Activated CD8-positive, alpha-beta memory T cell treated with anti-CD3 and anti-CD28 coated beads for 36 hours (primary cell): ENCODE results near the gene TTLL7. TPM values are rescaled to one million over a fixed set of nuclear protein-coding genes. Genes with fewer than 3 reads are reported as not detected.

ENCODE experiments used
- CTCF ChIA-PET: fragments of 350-600 bp; sonication (Branson Sonifier 250); formaldehyde crosslinking; loops from one replicate; lab custom pipeline; 2021; ENCODE audit warnings: antibody characterized with exemption; lab: Charles Lee
- POLR2A ChIA-PET: fragments of 350-600 bp; sonication (Branson Sonifier 250); formaldehyde crosslinking; loops from one replicate; lab custom pipeline; 2021; ENCODE audit warnings: antibody characterized with exemption; lab: Charles Lee
- total RNA-seq, 2 experiments: library from RNA; stranded (reverse); gene quantifications; one replicate each; pipeline ENCODE4 v1.2.3, GENCODE V29; 2021

TTLL7 gene
- total RNA-seq, 2 experiments from 2014 or later = 0.63 to 1.8 TPM

GRCh38 chr1:83905315-83905907 is 93.5 kb downstream of the TTLL7 start:
- CTCF ChIA-PET = interaction anchor here (1.2 kb wide), 1 partner anchor 19 kb away, joined by 3 read pairs; no protein-coding TSS in a partner anchor
- POLR2A ChIA-PET = no interaction called here

- POLR2A ChIA-PET = no interaction called here
- CTCF ChIA-PET = no interaction called here
Observed at GRCh38 chr1:83901547-83902155, 97.3 kb downstream of the TTLL7 start.

GRCh38 chr1:83900524-83900923 is 98.4 kb downstream of the TTLL7 start:
- CTCF ChIA-PET = no interaction called here
- POLR2A ChIA-PET = no interaction called here

GRCh38 chr1:83897516-83897915 is 101.4 kb downstream of the TTLL7 start:
- CTCF ChIA-PET = no interaction called here

GRCh38 chr1:83896299-83896698 is 102.6 kb downstream of the TTLL7 start:
- ChIA-PET CTCF (no interaction called here), POLR2A (no interaction called here)

More at GRCh38 chr1:83897516-83897915, 101.4 kb downstream of the TTLL7 start:
- POLR2A ChIA-PET = no interaction called here

- CTCF ChIA-PET = no interaction called here
Observed at GRCh38 chr1:83889707-83890106, 109.2 kb downstream of the TTLL7 start.

GRCh38 chr1:83887483-83887882 is 111.4 kb downstream of the TTLL7 start:
- CTCF ChIA-PET = no interaction called here
- POLR2A ChIA-PET = no interaction called here

More at GRCh38 chr1:83889707-83890106, 109.2 kb downstream of the TTLL7 start:
- POLR2A ChIA-PET = no interaction called here

GRCh38 chr1:83883979-83884378 is 115.0 kb downstream of the TTLL7 start:
- CTCF ChIA-PET = no interaction called here
- POLR2A ChIA-PET = no interaction called here

- CTCF ChIA-PET = no interaction called here
Observed at GRCh38 chr1:83882906-83883305, 116.0 kb downstream of the TTLL7 start.

GRCh38 chr1:83872515-83872914 is 126.4 kb downstream of the TTLL7 start:
- ChIA-PET POLR2A (no interaction called here), CTCF (no interaction called here)

More at GRCh38 chr1:83882906-83883305, 116.0 kb downstream of the TTLL7 start:
- POLR2A ChIA-PET = no interaction called here

GRCh38 chr1:83864991-83865390 is 133.9 kb downstream of the TTLL7 start:
- CTCF ChIA-PET = no interaction called here
- POLR2A ChIA-PET = no interaction called here

GRCh38 chr1:83860490-83861221 is 138.3 kb downstream of the TTLL7 start:
- ChIA-PET POLR2A (no interaction called here), CTCF (interaction anchor here (0.8 kb wide), 1 partner anchor 11 kb away, joined by 3 read pairs; no protein-coding TSS in a partner anchor)

- ChIA-PET CTCF (no interaction called here), POLR2A (no interaction called here)
Observed at GRCh38 chr1:83857716-83858115, 141.2 kb downstream of the TTLL7 start.

GRCh38 chr1:83857103-83857502 is 141.8 kb downstream of the TTLL7 start:
- ChIA-PET CTCF (no interaction called here), POLR2A (no interaction called here)

- CTCF ChIA-PET = no interaction called here
- POLR2A ChIA-PET = no interaction called here
Observed at GRCh38 chr1:83856381-83856780, 142.6 kb downstream of the TTLL7 start.

GRCh38 chr1:83854456-83854855 is 144.5 kb downstream of the TTLL7 start:
- POLR2A ChIA-PET = no interaction called here
- CTCF ChIA-PET = no interaction called here

GRCh38 chr1:83850834-83851233 is 148.1 kb downstream of the TTLL7 start:
- CTCF ChIA-PET = interaction anchor here (1.4 kb wide), 1 partner anchor 10 kb away, joined by 3 read pairs; no protein-coding TSS in a partner anchor
- POLR2A ChIA-PET = no interaction called here

GRCh38 chr1:83849191-83850061 is 149.5 kb downstream of the TTLL7 start:
- POLR2A ChIA-PET = no interaction called here
- CTCF ChIA-PET = interaction anchor here (1.4 kb wide), 1 partner anchor 12 kb away, joined by 3 read pairs; no protein-coding TSS in a partner anchor

GRCh38 chr1:83846138-83846537 is 152.8 kb downstream of the TTLL7 start:
- POLR2A ChIA-PET = no interaction called here
- CTCF ChIA-PET = no interaction called here
